C4-2B (cell line): Measurements from ENCODE around the gene RUNDC3A.

Experiments used
- CTCF ChIP-seq: fragments of 450-650 bp; conservative IDR thresholded peaks from 2 replicates; pipeline ENCODE4 v1.5.1; 2017; ENCODE audit warnings: mild to moderate bottlenecking
- ZFX ChIP-seq: fragments of 450-650 bp; IDR thresholded peaks from 2 replicates; pipeline ENCODE4 v1.6.1; 2017

- TF ChIP-seq CTCF (no peak), ZFX (no peak)
Measured at GRCh38 chr17:44352828-44353671, 44.6 kb downstream of the RUNDC3A start.
